ENCODE measurements around the gene SIGLEC8.

- TF ChIP-seq POLR2A (IDR thresholded peaks at IDR 0.05) (no peak), CTCF (IDR thresholded peaks at IDR 0.05) (no peak)
These were observed 13.3 kb upstream of the SIGLEC8 start for GRCh38 chr19:51471527-51471926.
